Esophagus squamous epithelium (tissue), 5 donors: Measurements from ENCODE around the gene NISCH. TPM values are rescaled to one million over a fixed set of nuclear protein-coding genes. Genes with fewer than 3 reads are reported as not detected.

Source experiments
- DNase-seq: peaks from one replicate; lab custom pipeline; 2025; lab: John Stamatoyannopoulos, UW
- H3K27ac ChIP-seq, 4 donors: fragments of 200-600 bp; sonication (generic); one replicate each; pipeline ENCODE4 v1.5.1; 2016 to 2019; ENCODE audit warnings: mild to moderate bottlenecking in 1 of 4
- H3K27me3 ChIP-seq, 4 donors: fragments of 200-600 bp; sonication (generic); 1 replicate in 3 of 4; 2 replicates in 1 of 4; pipeline versions ENCODE4 v1.5.1 to v1.6.0; 2017 to 2021; ENCODE audit warnings: antibody characterized with exemption in 1 of 4
- H3K36me3 ChIP-seq, 3 donors: fragments of 200-600 bp; sonication (generic); one replicate each; pipeline ENCODE4 v1.5.1; 2016 to 2019
- H3K4me1 ChIP-seq, 3 donors: fragments of 200-600 bp; sonication (generic); one replicate each; pipeline ENCODE4 v1.5.1; 2017 to 2019
- H3K4me3 ChIP-seq, 4 donors: fragments of 200-600 bp; sonication (generic); 1 replicate in 3 of 4; 2 replicates in 1 of 4; pipeline ENCODE4 v1.5.1; 2016 to 2019; ENCODE audit warnings: mild to moderate bottlenecking in 2 of 4, moderate library complexity in 1 of 4
- H3K9me3 ChIP-seq, 3 donors: fragments of 200-600 bp; sonication (generic); one replicate each; pipeline ENCODE4 v1.5.1; 2016 to 2019
- CTCF ChIP-seq, 6 experiments: fragments of 450-650 bp in 4 of 6; fragments of 200-600 bp in 2 of 6; sonication (generic) in 2 of 6; IDR thresholded peaks; one replicate each; pipeline ENCODE4 v1.5.1; 2016 to 2019; ENCODE audit warnings: antibody characterized with exemption in 6 of 6, mild to moderate bottlenecking in 4 of 6, moderate library complexity in 4 of 6
- POLR2A ChIP-seq, 4 donors: fragments of 450-650 bp; IDR thresholded peaks; one replicate each; pipeline ENCODE4 v1.6.1; 2017; ENCODE audit warnings: antibody characterized with exemption in 4 of 4, mild to moderate bottlenecking in 4 of 4, moderate library complexity in 3 of 4
- WGBS, 2 donors: methylation state at CpG; one replicate each; pipeline ENCODE4 v1.1.5; 2018; 5-methylcytosine and 5-hydroxymethylcytosine counted together
- intact Hi-C: fragments of 100-400 bp; cut with DNase I; formaldehyde crosslinking; loops from one replicate; pipeline ENCODE4 v1.15.0; 2022
- total RNA-seq, 4 donors: library from RNA; depleted of rRNA; stranded (reverse); fragments of >200 nt; gene quantifications; one replicate each; pipeline ENCODE4 v1.1.0, GENCODE V29; 2016
- donor health status: DM: yes; HTN: yes; CAD: no.

Gene NISCH
- total RNA-seq, 4 donors from 2014 or later, result 33.6 to 82.2 (median 40.6) TPM

DNA sequence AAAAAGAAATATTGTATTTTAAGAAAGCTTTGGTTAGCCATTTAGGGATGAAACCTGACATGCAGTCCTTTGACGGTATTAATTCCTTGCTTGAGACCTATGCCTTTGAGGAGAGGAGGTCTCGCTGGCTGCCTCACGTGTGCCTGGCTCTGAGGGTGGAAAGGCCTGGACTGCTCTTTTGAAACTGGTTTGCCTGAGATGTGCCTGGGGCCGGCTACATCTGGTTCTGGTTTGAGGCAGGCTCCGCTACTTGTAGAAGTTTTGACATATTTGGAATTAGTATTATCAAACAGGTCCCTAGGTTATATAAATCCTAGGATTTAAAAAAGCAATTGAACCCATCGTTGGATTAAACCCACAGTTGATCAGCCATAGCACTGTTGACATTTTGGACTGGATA lies 6.5 kb downstream of the NISCH start:
- H3K4me1 ChIP-seq, result peaks cover 12 to 29% (median 21%) of the 10 kb centered on the region in 3 donors
- WGBS, 2 donors, result 56 to 60% methylated on average over 6 of the region's 6 CpGs
- peaks cover 9 to 96% (median 34%) of the 10 kb centered on the region in 3 donors for H3K36me3 ChIP-seq
- intact Hi-C loops, result loop anchor here (10.0 kb wide), 1 partner anchor 193 kb away; no protein-coding TSS in a partner anchor
- H3K27ac ChIP-seq, result peak overlapping the region in 2 of 4 donors; percentile 34 to 35
- TF ChIP-seq CTCF (IDR thresholded peaks at IDR 0.05), result no peak
- TF ChIP-seq POLR2A (IDR thresholded peaks at IDR 0.05), result no peak
- no peak overlapping the region for H3K4me3 ChIP-seq
- no peaks in the 10 kb centered on the region for H3K9me3 ChIP-seq
- no peaks in the 10 kb centered on the region for H3K27me3 ChIP-seq
- DNase-seq, result no peak

- Histone ChIP-seq H3K27ac (no peak overlapping the region), H3K4me3 (no peak overlapping the region), H3K36me3 (peaks cover 8 to 95% (median 27%) of the 10 kb centered on the region in 3 donors), H3K4me1 (peaks cover 0 to 28% (median 18%) of the 10 kb centered on the region in 3 donors), H3K27me3 (no peaks in the 10 kb centered on the region), H3K9me3 (no peaks in the 10 kb centered on the region)
- no peak for DNase-seq
- intact Hi-C loops, result loop anchor here (10.0 kb wide), 1 partner anchor 191 kb away; no protein-coding TSS in a partner anchor
- TF ChIP-seq CTCF (IDR thresholded peaks at IDR 0.05) (no peak), POLR2A (IDR thresholded peaks at IDR 0.05) (no peak)
- WGBS, 2 donors, result 68 to 80% methylated on average over 4 to 5 of the region's 5 CpGs
These were observed 8.0 kb downstream of the NISCH start for GRCh38 chr3:52463416-52463815.

GRCh38 chr3:52468336-52468735 lies 12.9 kb downstream of the NISCH start:
- H3K9me3 ChIP-seq, result no peaks in the 10 kb centered on the region
- H3K27ac ChIP-seq, result peak overlapping the region; percentile 20 to 66 (median 43)
- peaks cover 4 to 79% (median 20%) of the 10 kb centered on the region in 3 donors for H3K36me3 ChIP-seq
- TF ChIP-seq CTCF (IDR thresholded peaks at IDR 0.05), result no peak
- no peak for TF ChIP-seq POLR2A (IDR thresholded peaks at IDR 0.05)
- no peak overlapping the region for H3K4me3 ChIP-seq
- no peaks in the 10 kb centered on the region for H3K27me3 ChIP-seq
- intact Hi-C loops, result loop anchor here (10.0 kb wide), 1 partner anchor 186 kb away; no protein-coding TSS in a partner anchor
- H3K4me1 ChIP-seq, result peaks cover 11 to 52% (median 28%) of the 10 kb centered on the region in 3 donors
- DNase-seq, result no peak
- WGBS, 2 donors, result 36 to 44% methylated on average over 8 to 9 of the region's 9 CpGs

- H3K4me3 ChIP-seq, result no peak overlapping the region
- H3K27me3 ChIP-seq, result no peaks in the 10 kb centered on the region
- TF ChIP-seq POLR2A (IDR thresholded peaks at IDR 0.05), result no peak
- H3K9me3 ChIP-seq, result no peaks in the 10 kb centered on the region
- peaks cover 11 to 52% (median 28%) of the 10 kb centered on the region in 3 donors for H3K4me1 ChIP-seq
- DNase-seq, result no peak
- intact Hi-C loops, result loop anchor here (10.0 kb wide), 1 partner anchor 186 kb away; no protein-coding TSS in a partner anchor
- WGBS, 2 donors, result 82 to 84% methylated on average over 4 to 5 of the region's 5 CpGs
- H3K27ac ChIP-seq, result peak overlapping the region in 3 of 4 donors; percentile 0 to 66 (median 40)
- H3K36me3 ChIP-seq, result peaks cover 9 to 79% (median 27%) of the 10 kb centered on the region in 3 donors
These were observed 13.6 kb downstream of the NISCH start for GRCh38 chr3:52469001-52469400.

- H3K36me3 ChIP-seq, result peaks cover 15 to 79% (median 35%) of the 10 kb centered on the region in 3 donors
- DNase-seq, result no peak
- H3K4me1 ChIP-seq, result peaks cover 11 to 52% (median 28%) of the 10 kb centered on the region in 3 donors
- WGBS, 2 donors, result 92% methylated on average over 2 of the region's 4 CpGs; no CpG with 5 or more reads in 1 of the 2 donors
- intact Hi-C loops, result no loop called here
- H3K27me3 ChIP-seq, result no peaks in the 10 kb centered on the region
- no peak for TF ChIP-seq POLR2A (IDR thresholded peaks at IDR 0.05)
- no peak overlapping the region for H3K4me3 ChIP-seq
- H3K9me3 ChIP-seq, result no peaks in the 10 kb centered on the region
- peak overlapping the region in 2 of 4 donors; percentile 6 to 36 for H3K27ac ChIP-seq
These were observed 15.5 kb downstream of the NISCH start for GRCh38 chr3:52470920-52471319.
